Right cardiac atrium (tissue), 5 donors: ENCODE measurements around the gene FOCAD. TPM values are rescaled to one million over a fixed set of nuclear protein-coding genes. Genes with fewer than 3 reads are reported as not detected.
A peak's percentile ranks its signal among the peaks of the same experiment; 100 is the strongest.
"Not testable (repeated sequence)": the region's sequence is repeated elsewhere in the genome, so short reads cannot be mapped to it uniquely, and the experiment has no call there.

ENCODE experiments used
- ATAC-seq, 2 donors: fragments of 200-7000 bp; cut with Tn5 transposase; one replicate each; pipeline versions ENCODE4 v1.8.0 to v1.9.1; 2020; ENCODE audit warnings: moderate library complexity in 2 of 2, mild to moderate bottlenecking in 1 of 2
- DNase-seq, 3 donors: peaks; one replicate each; pipeline ENCODE4 v3.0.0-alpha.2; 2020
- H3K27ac ChIP-seq: one replicate; pipeline ENCODE4 v1.5.1; 2013; ENCODE audit warnings: mild to moderate bottlenecking, low read length, control low read depth, moderate library complexity
- H3K27me3 ChIP-seq: one replicate; pipeline ENCODE4 v1.6.1; 2013; ENCODE audit not compliant: control insufficient read depth, insufficient read depth
- H3K4me1 ChIP-seq: one replicate; pipeline ENCODE4 v1.6.1; 2013; ENCODE audit warnings: low read length; ENCODE audit not compliant: control insufficient read depth, insufficient read depth
- H3K4me3 ChIP-seq: one replicate; pipeline ENCODE4 v1.5.1; 2013; ENCODE audit warnings: low read length, control low read depth
- H3K9me3 ChIP-seq: one replicate; pipeline ENCODE4 v1.6.1; 2013; ENCODE audit warnings: low read length; ENCODE audit not compliant: control insufficient read depth
- WGBS: extraction: QIAGEN DNeasy Blood & Tissue Kit; methylation state at CpG from one replicate; pipeline ENCODE4 v1.1.7; 2013; 5-methylcytosine and 5-hydroxymethylcytosine counted together
- intact Hi-C, 4 donors: fragments of 100-400 bp; cut with DNase I; formaldehyde crosslinking; loops; one replicate each; pipeline versions ENCODE4 v1.11.0 to v1.14.0; 2022 to 2023
- polyA plus RNA-seq: library from polyadenylated mRNA; stranded (reverse); fragments of 200-250 nt; gene quantifications from one replicate; pipeline ENCODE4 v1.2.3, GENCODE V29; 2013
- total RNA-seq, 4 donors: library from RNA; stranded (reverse); fragmentation: NEBNext Ultra II Directional; extraction: Animal tissue kit (Norgen Biotek cat#: 25700); gene quantifications; one replicate each; pipeline ENCODE4 v1.2.1, GENCODE V29; 2021
- donor health status: healthy with polysubstance abuse.
- donor health status: DM: no; HTN: yes; CAD: no.
- donor health status: DM: no; HTN: no; CAD: no.
- donor health status: DM: no; HTN: yes; CAD: no; lungs with severe emphysema.
- donor health status: DM: yes; HTN: yes; CAD: no.

Gene FOCAD
- total and polyA plus RNA-seq, 5 donors, result 9.5 to 40.5 (median 37.7) TPM

GRCh38 chr9:20973246-20973947, 289.3 kb downstream of the FOCAD start:
- H3K4me3 ChIP-seq, intact Hi-C loops, DNase-seq, H3K9me3 ChIP-seq, H3K27ac ChIP-seq, H3K27me3 ChIP-seq, H3K4me1 ChIP-seq, ATAC-seq: not testable (repeated sequence)
- 88% methylated on average over 2 of the region's 2 CpGs for WGBS

DNA sequence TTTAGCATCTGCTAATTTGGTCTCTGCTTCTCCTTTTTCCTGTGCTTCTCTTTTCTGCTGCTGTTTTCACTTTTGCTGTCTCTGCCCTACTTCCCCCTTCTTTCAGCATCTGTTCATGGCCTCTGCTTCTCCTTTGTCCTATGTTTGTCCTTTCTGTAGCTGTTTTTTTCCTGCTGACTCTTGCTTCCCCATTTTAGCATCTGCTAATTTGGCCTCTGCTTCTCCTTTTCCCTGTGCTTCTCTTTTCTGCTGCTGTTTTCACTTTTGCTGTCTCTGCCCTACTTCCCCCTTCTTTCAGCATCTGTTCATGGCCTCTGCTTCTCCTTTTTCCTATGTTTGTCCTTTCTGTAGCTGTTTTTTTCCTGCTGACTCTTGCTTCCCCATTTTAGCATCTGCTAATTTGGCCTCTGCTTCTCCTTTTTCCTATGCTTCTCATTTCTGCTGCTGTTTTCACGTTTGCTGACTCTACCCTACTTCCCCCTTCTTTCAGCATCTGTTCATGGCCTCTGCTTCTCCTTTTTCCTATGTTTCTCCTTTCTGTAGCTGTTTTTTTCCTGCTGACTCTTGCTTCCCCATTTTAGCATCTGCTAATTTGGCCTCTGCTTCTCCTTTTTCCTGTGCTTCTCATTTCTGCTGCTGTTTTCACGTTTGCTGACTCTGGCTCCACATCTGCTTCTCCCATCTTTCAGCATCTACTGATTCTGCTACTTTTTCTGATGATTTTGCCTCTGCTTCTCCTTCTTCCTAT, 290.3 kb downstream of the FOCAD start:
- DNase-seq, ATAC-seq, H3K27me3 ChIP-seq, H3K4me3 ChIP-seq, intact Hi-C loops, H3K27ac ChIP-seq, H3K4me1 ChIP-seq, H3K9me3 ChIP-seq: not testable (repeated sequence)
- WGBS, result 58% methylated on average over 2 of the region's 2 CpGs

GRCh38 chr9:20978249-20978648, 294.2 kb downstream of the FOCAD start:
- intact Hi-C loops, result no loop called here
- Histone ChIP-seq H3K27ac (no peak overlapping the region), H3K27me3 (no peaks in the 10 kb centered on the region), H3K4me3 (no peak overlapping the region), H3K9me3 (no peaks in the 10 kb centered on the region), H3K4me1 (peaks cover 2% of the 10 kb centered on the region)
- WGBS, result 91% methylated on average over 2 of the region's 2 CpGs
- no peak for ATAC-seq
- no peak for DNase-seq

DNA sequence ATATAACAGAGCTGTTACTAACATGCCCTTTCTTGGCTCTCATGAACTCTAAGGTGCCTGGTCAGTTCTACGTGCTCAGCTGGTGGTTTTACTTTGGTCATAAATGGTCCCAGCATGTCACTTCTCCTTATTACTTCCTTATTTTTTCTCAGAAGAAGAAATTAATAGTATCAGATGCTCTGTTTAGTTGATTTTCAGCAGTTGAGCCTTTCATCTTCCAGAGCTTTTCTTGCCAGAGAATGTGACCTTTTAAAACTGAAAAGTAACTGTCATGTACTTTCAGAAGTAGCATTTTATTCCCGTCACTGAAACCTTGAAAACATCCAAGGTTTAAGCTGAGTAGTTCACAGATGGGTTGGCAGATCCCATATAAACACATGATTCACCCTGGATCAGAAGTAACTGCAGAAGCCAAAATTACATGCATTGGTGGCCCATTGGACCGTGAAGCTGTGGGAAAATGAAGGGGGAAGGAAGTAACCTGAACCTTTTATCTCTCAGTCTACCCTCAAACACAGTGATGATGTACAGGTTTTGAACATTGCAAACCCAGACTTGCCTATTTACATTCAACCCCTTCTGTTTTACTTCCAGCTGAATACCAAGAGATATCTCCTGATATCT, 296.9 kb downstream of the FOCAD start:
- ATAC-seq, result peak; percentile 50 to 55
- 41% methylated on average over 3 of the region's 3 CpGs for WGBS
- Histone ChIP-seq H3K4me1 (peaks cover 2% of the 10 kb centered on the region), H3K9me3 (no peaks in the 10 kb centered on the region), H3K4me3 (no peak overlapping the region), H3K27me3 (no peaks in the 10 kb centered on the region), H3K27ac (no peak overlapping the region)
- intact Hi-C loops, result no loop called here
- no peak for DNase-seq

GRCh38 chr9:20981486-20981885, 297.4 kb downstream of the FOCAD start:
- peaks cover 2% of the 10 kb centered on the region for H3K4me1 ChIP-seq
- intact Hi-C loops, result no loop called here

GRCh38 chr9:20984506-20984905, 300.4 kb downstream of the FOCAD start:
- WGBS, result 63% methylated on average over 3 of the region's 3 CpGs
- ATAC-seq, result no peak
- H3K9me3 ChIP-seq, result no peaks in the 10 kb centered on the region
- peaks cover 2% of the 10 kb centered on the region for H3K4me1 ChIP-seq
- intact Hi-C loops, result no loop called here
- DNase-seq, result no peak
- no peak overlapping the region for H3K4me3 ChIP-seq
- no peak overlapping the region for H3K27ac ChIP-seq
- no peaks in the 10 kb centered on the region for H3K27me3 ChIP-seq

More at GRCh38 chr9:20981486-20981885, 297.4 kb downstream of the FOCAD start:
- no peak for DNase-seq
- Histone ChIP-seq H3K9me3 (no peaks in the 10 kb centered on the region), H3K27ac (no peak overlapping the region), H3K27me3 (no peaks in the 10 kb centered on the region), H3K4me3 (no peak overlapping the region)
- 26% methylated on average over 2 of the region's 2 CpGs for WGBS
- peak in 1 of 2 donors; percentile 76 for ATAC-seq

DNA sequence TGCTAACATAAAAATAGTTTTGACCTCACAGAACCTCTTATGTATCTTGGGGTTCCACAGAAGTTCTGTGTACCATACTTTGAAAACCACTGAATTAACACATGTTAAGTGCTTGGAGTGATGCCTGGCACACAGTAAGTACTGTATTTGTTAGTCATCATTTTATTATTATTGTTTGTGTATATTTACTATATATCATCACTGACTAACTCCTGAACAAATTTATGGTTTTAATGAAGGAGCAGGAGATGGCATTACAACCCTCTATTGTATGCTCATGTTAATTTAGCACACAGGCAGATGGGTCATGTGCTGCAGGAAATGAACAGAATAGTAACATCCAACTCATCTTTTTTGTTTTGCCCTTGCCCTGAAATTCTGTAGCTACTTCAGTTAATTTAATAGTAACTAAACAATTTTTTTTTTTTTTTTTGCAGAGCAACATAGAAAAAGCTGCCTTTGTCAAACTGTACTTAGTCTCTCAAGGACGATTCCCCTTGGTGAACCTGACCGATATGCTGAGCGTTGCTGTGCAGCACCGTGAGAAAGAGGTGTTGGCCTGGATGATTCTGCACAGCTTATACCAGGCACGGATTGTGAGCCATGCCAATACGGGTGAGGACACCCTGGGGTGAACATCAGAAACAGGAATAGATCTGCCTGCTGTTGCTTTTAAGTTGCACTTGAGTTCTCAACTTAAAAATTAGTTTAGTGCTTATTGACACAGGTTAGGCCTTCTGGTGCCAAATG, 302.0 kb downstream of the FOCAD start:
- H3K27me3 ChIP-seq, result no peaks in the 10 kb centered on the region
- intact Hi-C loops, result no loop called here
- peaks cover 2% of the 10 kb centered on the region for H3K4me1 ChIP-seq
- no peak for ATAC-seq
- 95% methylated on average over 6 of the region's 6 CpGs for WGBS
- no peak overlapping the region for H3K4me3 ChIP-seq
- no peak for DNase-seq
- no peaks in the 10 kb centered on the region for H3K9me3 ChIP-seq
- no peak overlapping the region for H3K27ac ChIP-seq

- WGBS, result 92% methylated on average over 1 of the region's 1 CpG
- Histone ChIP-seq H3K4me3 (no peak overlapping the region), H3K4me1 (no peaks in the 10 kb centered on the region), H3K27ac (no peak overlapping the region), H3K27me3 (no peaks in the 10 kb centered on the region), H3K9me3 (no peaks in the 10 kb centered on the region)
- no peak for DNase-seq
- ATAC-seq, result no peak
- intact Hi-C loops, result no loop called here
These were observed 303.5 kb downstream of the FOCAD start for GRCh38 chr9:20987521-20987920.

DNA sequence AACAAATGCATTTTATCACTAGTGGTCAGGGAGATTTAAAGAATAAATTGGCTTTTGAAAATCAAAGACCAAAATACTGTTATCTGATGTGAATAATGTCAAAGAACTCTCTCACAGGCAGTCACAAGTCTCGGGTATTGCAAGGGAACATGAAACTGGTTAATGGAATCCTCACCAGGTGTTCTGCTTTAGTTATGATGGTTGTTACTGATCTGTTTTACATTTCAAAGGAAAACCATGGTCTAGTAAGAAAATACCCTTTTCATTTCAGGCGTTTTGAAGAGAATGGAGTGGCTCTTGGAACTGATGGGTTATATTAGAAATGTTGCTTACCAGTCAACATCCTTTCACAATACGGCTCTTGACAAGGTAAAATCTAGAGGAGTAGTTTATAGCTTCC, 304.0 kb downstream of the FOCAD start:
- DNase-seq, result no peak
- intact Hi-C loops, result no loop called here
- H3K9me3 ChIP-seq, result no peaks in the 10 kb centered on the region
- H3K4me1 ChIP-seq, result no peaks in the 10 kb centered on the region
- 93% methylated on average over 3 of the region's 3 CpGs for WGBS
- H3K27ac ChIP-seq, result no peak overlapping the region
- no peak for ATAC-seq
- no peak overlapping the region for H3K4me3 ChIP-seq
- H3K27me3 ChIP-seq, result no peaks in the 10 kb centered on the region

DNA sequence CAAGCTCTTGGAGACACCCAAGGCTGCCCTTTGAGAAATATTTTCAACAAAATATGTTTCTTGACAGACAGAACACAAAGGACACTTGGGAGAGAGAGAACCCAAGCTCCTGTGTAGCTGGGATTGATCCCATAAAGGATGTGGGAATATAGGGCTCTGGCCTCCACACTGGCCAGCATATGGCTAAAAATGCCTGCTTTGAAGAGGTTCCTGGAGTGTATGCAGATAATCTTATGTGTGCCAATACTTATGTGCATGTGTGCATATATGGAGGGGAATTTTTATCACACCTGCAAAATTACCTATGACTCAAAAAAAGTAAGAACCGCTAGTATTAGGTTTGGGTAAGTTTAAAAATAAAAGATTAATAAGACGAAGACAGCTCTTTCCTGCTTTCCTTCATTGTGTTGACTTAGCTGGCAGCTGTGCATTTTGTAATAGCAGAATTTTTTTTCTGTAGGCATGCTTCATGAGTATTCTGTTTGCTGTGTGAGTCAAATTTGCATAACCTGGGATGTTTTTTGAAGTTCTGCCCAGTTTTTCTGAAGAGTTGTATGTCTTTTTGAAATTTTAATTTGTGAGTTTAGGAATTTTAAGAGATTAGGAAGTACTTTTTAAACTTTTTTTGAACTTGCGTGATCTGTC, 304.7 kb downstream of the FOCAD start:
- ATAC-seq (no peak), DNase-seq (no peak)
- 56% methylated on average over 3 of the region's 3 CpGs for WGBS
- intact Hi-C loops, result no loop called here
- Histone ChIP-seq H3K4me3 (no peak overlapping the region), H3K4me1 (no peaks in the 10 kb centered on the region), H3K9me3 (no peaks in the 10 kb centered on the region), H3K27me3 (no peaks in the 10 kb centered on the region), H3K27ac (no peak overlapping the region)
